ENCODE results near the gene ARVCF.
A peak's percentile ranks its signal among the peaks of the same experiment; 100 is the strongest.

Gene ARVCF

GRCh38 chr22:20016734-20017621 is at the start of gene ARVCF:
TSS of gene ARVCF (minus strand) at chr22:20016823. CDS start at chr22:19990794, 26,029 bp downstream.
- peak; percentile 82 for DNase-seq

GRCh38 chr22:20065896-20066616 is 49.4 kb upstream of the ARVCF start:
- no peak for DNase-seq

DNA sequence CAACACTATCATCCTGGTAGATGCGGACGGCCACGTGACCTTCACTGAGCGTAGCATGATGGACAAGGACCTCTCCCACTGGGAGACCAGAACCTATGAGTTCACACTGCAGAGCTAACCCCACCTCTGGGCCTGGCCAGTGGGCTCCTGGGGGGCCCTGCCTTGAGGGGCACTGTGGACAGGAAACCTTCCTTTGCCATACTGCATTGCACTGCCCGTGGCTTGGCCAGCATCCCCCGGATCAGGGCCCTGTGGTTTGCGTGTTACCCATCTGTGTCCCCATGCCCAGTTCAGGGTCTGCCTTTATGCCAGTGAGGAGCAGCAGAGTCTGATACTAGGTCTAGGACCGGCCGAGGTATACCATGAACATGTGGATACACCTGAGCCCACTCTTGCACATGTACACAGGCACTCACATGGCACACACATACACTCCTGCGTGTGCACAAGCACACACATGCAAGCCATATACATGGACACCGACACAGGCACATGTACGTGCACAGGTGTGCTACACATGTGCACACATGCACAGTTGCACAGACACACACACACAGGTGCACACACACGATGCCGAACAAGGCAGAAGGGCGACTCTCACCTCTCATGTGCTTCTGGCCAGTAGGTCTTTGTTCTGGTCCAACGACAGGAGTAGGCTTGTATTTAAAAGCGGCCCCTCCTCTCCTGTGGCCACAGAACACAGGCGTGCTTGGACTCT is 48.1 kb upstream of the ARVCF start:
- DNase-seq: no peak

GRCh38 chr22:20064140-20064480 is 47.5 kb upstream of the ARVCF start:
- DNase-seq: no peak

GRCh38 chr22:20063271-20064139 is 46.9 kb upstream of the ARVCF start:
- DNase-seq: no peak

DNA sequence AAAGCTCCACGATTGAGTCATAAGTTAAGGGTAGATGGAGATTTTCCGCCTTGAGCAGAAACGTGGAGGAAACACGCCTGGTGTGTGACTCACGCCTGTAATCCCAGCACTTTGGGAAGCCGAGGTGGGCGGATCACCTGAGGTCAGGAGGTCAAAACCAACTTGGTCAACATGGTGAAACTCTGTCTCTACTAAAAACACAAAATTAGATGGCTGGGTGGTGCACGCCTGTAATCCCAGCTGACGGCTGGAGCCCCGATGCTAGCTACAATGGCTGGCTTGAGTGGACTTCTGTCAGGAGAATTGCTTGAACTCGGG is 46.1 kb upstream of the ARVCF start:
- no peak for DNase-seq

GRCh38 chr22:20062043-20062765 is 45.6 kb upstream of the ARVCF start:
- no peak for DNase-seq

GRCh38 chr22:20061481-20061861 is 44.8 kb upstream of the ARVCF start:
- no peak for DNase-seq

GRCh38 chr22:20060700-20061480 is 44.3 kb upstream of the ARVCF start:
- DNase-seq: no peak

DNA sequence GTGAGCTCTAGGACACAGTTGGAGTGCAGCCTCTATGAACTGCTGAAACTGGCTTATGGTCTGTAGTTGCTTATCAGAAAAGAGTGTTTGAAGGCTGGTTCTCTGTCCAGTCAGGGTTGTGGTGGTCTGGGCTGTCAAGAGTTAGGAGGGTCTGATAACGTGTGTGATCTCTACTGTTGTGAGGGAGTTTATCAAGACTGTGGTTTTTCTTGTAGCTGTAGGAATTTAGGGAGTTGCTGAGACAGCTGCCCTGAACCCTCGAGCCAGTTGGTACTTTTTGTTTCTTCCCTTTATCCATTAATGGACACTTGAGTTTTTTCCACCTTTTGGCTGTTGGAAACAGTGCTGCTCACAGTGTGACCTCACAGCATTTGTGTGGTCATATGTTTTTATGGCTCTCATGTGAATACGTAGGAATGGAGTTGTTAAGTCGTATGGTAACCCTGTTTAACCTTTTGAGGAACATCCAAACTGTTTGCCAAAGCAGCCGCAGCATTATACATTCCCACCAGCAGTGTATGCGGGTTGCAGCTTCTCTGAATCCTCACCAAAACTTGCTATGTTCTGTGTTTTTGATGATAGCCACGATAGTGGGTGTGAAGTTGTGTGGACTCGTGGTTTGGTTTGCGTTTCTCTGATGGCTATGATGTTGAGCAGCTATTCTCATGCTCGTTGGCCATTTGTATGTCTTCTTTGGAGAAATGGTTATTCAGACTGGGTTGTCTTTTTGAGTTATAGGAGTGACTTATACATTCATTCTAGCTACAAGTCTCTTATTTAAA is 42.6 kb upstream of the ARVCF start:
- DNase-seq: no peak

DNA sequence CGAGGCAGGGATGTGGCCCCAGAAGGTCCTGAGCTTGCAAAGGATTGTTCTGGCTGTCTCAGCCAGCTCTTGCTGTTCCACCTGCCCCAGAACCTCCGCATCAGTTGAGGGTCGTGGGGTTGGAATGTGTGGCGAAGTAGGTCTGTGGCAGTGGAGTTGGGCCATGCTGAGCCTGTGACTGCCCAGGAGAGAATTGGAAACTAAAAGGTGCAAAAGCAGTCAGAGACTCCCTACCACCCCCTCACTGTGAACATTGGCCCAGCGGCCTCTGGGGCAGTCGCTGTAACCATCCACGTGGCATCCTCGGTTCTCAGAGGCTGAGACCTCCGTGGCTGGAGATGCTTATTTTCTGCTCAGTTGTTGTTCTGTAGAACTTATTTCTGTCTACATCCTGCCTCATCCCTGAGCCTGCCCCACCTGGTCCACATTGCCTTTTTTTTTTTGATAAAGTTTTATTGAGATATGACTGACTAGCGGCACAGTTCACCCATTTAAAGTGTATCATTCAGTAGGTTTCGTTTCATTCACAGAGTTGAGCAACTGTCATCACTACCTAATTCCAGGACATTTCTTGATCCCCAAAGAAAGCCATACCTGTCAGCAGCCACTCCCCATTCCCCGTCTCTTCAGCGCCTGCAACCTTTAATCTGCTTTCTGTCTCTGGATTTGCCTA is 41.1 kb upstream of the ARVCF start:
- no peak for DNase-seq

DNA sequence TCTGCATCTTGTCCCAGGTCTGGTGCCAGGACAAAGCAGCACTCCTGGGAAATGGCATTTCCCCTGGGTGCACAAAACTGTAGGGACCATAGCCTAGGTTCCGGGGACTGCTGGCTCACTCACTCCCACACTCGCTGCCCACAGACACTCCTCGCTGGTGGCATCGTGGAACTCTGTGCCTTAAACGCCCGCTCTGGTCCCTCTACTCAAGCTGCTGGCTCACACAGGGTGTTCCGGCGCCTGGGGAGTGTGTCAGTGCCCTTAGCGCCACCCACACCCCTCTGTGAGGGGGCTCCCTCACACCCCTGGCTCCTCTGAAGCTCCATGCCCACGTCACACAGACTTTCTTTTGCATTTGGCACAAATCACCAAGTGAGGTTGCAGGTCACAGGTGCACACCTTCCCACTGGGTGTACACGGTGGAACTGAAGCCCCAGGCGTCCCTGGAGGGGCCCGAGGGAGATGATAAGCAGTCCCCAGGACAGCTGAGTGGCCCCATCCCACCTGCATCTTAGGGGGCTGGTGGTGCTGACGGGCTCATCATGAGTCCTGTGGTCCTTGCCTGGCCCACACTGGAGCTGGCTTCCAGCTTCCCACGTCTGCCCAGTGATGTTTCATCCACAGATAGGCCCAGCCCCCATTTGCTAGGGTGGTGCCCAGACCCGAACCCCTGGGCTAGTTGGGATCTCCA is 40.2 kb upstream of the ARVCF start:
- no peak for DNase-seq

DNA sequence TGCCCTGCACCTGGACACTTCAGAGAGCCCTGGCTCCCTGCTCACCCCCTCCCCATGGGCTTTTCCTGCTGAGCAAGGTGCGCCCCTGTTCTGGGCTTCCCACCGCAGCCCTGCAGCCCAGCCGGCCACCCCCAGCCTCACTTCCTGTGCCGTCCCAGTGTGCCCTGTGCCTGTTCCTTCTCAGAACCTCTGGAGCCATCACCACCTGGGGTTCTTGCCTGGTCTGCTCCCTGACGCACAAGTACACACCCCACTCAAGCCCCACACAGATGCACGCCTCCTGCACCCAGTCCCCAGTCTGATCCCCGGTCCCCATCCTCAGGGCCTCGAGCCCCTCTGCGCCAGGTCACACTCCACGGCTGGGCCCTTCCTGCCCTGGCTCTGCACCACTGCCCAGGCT is 39.5 kb upstream of the ARVCF start:
- DNase-seq: no peak

DNA sequence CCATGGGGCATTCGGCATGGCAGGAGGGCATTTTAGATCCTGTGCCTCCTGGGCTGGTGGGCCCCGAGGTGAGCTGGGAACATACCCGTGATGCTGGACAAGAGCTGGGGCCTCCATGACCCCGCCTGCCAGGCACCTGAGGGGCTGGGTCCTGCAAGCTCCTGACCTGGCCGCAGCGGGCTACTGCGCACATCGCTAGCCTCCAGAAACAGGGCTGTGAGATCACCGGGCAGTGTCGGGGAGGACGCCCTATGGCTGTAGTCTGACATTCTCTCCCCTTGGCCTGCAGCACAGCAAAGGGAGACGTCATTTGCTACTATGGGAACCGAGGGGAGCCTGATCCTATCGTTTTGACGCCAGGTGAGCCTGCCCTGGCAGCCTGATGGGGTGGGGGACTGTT is 39.0 kb upstream of the ARVCF start:
- no peak for DNase-seq

DNA sequence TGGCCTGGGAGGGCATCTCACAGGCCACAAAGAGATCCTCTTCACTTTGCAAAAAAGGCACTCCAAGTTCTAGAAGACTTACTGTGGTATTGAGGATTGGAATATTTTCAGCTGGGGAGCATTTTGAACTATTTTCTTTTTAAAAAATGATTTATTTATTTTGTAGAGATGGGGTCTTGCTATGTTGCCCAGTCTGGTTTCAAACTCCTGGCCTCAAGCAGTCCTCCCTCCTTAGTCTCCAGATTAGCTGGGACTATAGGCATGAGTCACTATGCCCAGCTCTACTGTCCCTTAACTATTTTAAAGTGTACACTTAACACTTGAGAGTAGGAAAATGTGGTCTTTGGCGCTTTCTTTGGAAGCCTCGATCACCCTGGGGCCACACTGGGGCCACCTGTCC is 38.5 kb upstream of the ARVCF start:
- DNase-seq: no peak

GRCh38 chr22:20054485-20054884 is 37.9 kb upstream of the ARVCF start:
- DNase-seq: no peak

- no peak for DNase-seq
These were observed 37.4 kb upstream of the ARVCF start for GRCh38 chr22:20054034-20054427.

- no peak for DNase-seq
These were observed 36.9 kb upstream of the ARVCF start for GRCh38 chr22:20053407-20054033.
